ENCODE data around the gene KSR1. TPM values are rescaled to one million over a fixed set of nuclear protein-coding genes. Genes with fewer than 3 reads are reported as not detected.

Gene KSR1
- total and polyA plus RNA-seq, 9 of the 15 experiments (the other 6 are each of a cell fraction or from before 2014, with no cell fraction given), result 1.4 to 51.7 (median 18.4) TPM

- TF ChIP-seq CTCF (IDR thresholded peaks at IDR 0.05 in 2 of 3, conservative IDR thresholded peaks at IDR 0.05 in 1 of 3; ENCODE audit: insufficient read depth in 2 of 3, low read depth in 1 of 3, low read length in 3 of 3), result peak; percentile 64 to 81 (median 72)
- TF ChIP-seq CC2D1A (IDR thresholded peaks at IDR 0.05), result 0 out of 2 replicates have a peak, but pooled peaks have one; percentile 25
- TF ChIP-seq ZNF174 (CRISPR knock-in tag; IDR thresholded peaks at IDR 0.05), result no peak
- TF ChIP-seq ZNF436 (CRISPR knock-in tag; IDR thresholded peaks at IDR 0.05), result no peak
- no peak for TF ChIP-seq FOXA1 (IDR thresholded peaks at IDR 0.05; ENCODE audit: borderline replicate concordance)
- no peak for TF ChIP-seq NFE2L1 (tag; IDR thresholded peaks at IDR 0.05; ENCODE audit: borderline replicate concordance, low read depth)
- no peak for TF ChIP-seq ZFP36 (IDR thresholded peaks at IDR 0.05; ENCODE audit: low read depth, low read length, partially characterized antibody)
- no peak for TF ChIP-seq CEBPZ (IDR thresholded peaks at IDR 0.05; ENCODE audit: borderline replicate concordance, low read depth, low read length)
- TF ChIP-seq NR0B1 (IDR thresholded peaks at IDR 0.05; ENCODE audit: partially characterized antibody), result no peak
- TF ChIP-seq NR1H2 (CRISPR knock-in tag; IDR thresholded peaks at IDR 0.05), result no peak
- TF ChIP-seq ZNF318 (IDR thresholded peaks at IDR 0.05; ENCODE audit: borderline replicate concordance in 1 of 2, low read depth in 1 of 2), result no peak
These were observed 25.3 kb upstream of the KSR1 start (continued) for GRCh38 chr17:27430882-27431491.
